PFSK-1 (cell line): Measurements from ENCODE around the gene PALLD.

ENCODE experiments used
- POLR2AphosphoS5 ChIP-seq: IDR thresholded peaks from 2 replicates; pipeline ENCODE4 v1.6.1; 2012; ENCODE audit warnings: low read depth, mild to moderate bottlenecking, control low read depth, low read length, moderate library complexity
- TAF1 ChIP-seq: IDR thresholded peaks from 2 replicates; pipeline ENCODE4 v1.6.1; 2012; ENCODE audit warnings: low read length, control low read depth, borderline replicate concordance; ENCODE audit not compliant: insufficient read depth
- TF ChIP-seq, protein P1 (sequence below), 2 experiments: IDR thresholded peaks; 2 replicates each; pipeline versions ENCODE4 v1.6.1 to v1.8.0; 2011 to 2012; ENCODE audit warnings: low read depth in 2 of 2, low read length in 2 of 2, control low read depth in 1 of 2, inconsistent platforms in 1 of 2, mild to moderate bottlenecking in 1 of 2, moderate library complexity in 1 of 2; ENCODE audit not compliant: insufficient read depth in 1 of 2

DNA sequence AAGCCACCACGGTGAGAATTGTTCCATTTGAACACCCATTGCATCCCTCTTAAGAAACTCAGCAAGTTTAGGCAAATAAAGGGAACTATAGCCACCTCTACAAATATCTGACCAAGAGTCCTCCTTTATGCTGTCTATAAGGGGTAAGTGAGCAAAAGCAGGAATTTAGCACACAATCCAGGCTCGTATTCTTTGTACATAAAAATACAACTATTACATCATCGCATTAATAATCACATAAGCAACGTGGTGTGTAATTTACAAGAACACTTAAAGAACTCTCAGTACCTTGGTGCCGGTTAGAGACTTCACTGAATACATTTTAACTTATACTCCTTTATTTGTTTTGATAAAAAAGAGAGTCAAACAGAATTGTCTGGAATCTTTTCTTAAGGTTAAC is 38.8 kb downstream of the PALLD start:
- TF ChIP-seq TAF1 (no peak), POLR2AphosphoS5 (no peak)
- TF ChIP-seq, protein P1, sequence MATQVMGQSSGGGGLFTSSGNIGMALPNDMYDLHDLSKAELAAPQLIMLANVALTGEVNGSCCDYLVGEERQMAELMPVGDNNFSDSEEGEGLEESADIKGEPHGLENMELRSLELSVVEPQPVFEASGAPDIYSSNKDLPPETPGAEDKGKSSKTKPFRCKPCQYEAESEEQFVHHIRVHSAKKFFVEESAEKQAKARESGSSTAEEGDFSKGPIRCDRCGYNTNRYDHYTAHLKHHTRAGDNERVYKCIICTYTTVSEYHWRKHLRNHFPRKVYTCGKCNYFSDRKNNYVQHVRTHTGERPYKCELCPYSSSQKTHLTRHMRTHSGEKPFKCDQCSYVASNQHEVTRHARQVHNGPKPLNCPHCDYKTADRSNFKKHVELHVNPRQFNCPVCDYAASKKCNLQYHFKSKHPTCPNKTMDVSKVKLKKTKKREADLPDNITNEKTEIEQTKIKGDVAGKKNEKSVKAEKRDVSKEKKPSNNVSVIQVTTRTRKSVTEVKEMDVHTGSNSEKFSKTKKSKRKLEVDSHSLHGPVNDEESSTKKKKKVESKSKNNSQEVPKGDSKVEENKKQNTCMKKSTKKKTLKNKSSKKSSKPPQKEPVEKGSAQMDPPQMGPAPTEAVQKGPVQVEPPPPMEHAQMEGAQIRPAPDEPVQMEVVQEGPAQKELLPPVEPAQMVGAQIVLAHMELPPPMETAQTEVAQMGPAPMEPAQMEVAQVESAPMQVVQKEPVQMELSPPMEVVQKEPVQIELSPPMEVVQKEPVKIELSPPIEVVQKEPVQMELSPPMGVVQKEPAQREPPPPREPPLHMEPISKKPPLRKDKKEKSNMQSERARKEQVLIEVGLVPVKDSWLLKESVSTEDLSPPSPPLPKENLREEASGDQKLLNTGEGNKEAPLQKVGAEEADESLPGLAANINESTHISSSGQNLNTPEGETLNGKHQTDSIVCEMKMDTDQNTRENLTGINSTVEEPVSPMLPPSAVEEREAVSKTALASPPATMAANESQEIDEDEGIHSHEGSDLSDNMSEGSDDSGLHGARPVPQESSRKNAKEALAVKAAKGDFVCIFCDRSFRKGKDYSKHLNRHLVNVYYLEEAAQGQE (IDR thresholded peaks at IDR 0.05; ENCODE audit: insufficient read depth in 1 of 2, low read depth in 2 of 2, low read length in 2 of 2): no peak
